ENCODE data around the gene USP40.

Gene USP40

GRCh38 chr2:233492751-233493150 is 73.8 kb downstream of the USP40 start:
- no peak for DNase-seq (ENCODE audit: low read depth)

GRCh38 chr2:233492078-233492477 is 74.5 kb downstream of the USP40 start:
- DNase-seq (ENCODE audit: low read depth) = no peak

GRCh38 chr2:233491326-233491725 is 75.3 kb downstream of the USP40 start:
- no peak for DNase-seq (ENCODE audit: low read depth)

DNA sequence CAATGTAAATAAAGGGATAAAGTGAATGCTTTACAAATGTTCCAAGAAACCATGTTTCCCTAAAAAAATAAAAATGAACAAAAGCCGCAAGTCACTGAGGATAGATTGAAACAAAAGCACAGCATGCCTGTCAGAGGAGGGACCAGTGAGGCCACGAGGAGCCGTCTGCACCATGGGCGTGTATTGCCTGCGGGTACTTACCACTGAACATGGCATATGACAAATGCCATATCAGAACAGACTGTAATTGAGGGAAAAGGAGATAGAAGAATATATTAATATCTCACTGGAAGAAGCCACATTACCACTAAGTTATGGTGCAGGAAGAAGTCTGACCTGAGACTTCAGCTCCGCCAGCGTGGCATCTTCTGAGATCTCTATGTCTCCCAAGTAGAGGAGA is 75.8 kb downstream of the USP40 start:
- no peak for DNase-seq (ENCODE audit: low read depth)

GRCh38 chr2:233489666-233490065 is 76.9 kb downstream of the USP40 start:
- DNase-seq (ENCODE audit: low read depth) = no peak

- no peak for DNase-seq (ENCODE audit: low read depth)
Observed at GRCh38 chr2:233489143-233489542, 77.4 kb downstream of the USP40 start.

- no peak for DNase-seq (ENCODE audit: low read depth)
Observed at GRCh38 chr2:233487748-233488345, 78.7 kb downstream of the USP40 start.

DNA sequence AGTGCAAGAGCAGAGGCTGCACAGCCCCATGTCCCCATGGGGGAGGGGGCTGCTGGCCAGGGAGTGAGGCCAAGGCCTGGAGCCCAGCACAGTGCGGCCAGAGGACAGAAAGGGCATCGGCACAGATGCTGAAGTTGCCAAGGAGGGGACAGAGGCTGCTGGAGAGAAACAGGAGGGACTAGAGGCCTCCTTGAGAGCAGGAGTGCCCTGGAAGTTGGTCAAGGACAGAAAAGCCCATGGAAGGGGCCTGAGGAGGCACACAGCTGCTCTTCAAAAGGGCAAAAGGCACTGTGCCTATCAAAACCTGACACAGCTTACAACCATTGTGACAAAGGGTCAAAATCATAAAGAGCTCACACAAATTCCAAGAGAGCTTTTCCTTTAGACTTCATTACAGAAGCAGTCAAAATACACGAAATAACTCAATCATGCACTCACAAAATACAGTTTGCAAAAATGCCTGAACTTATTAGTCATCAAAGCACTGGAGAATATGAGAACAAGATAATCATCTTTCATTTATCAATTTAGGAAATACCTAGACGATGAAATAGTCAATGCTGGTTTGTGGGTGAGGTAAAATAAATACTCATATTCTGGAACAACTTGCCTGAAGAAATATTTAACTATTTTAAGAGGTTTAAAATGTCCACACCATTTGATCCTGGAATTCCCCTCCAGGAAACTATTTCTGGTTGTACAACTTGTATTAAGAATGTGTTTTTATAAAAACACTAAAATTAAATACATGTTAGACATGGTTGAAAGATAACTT is 79.6 kb downstream of the USP40 start:
- DNase-seq (ENCODE audit: low read depth) = peak; percentile 21

DNA sequence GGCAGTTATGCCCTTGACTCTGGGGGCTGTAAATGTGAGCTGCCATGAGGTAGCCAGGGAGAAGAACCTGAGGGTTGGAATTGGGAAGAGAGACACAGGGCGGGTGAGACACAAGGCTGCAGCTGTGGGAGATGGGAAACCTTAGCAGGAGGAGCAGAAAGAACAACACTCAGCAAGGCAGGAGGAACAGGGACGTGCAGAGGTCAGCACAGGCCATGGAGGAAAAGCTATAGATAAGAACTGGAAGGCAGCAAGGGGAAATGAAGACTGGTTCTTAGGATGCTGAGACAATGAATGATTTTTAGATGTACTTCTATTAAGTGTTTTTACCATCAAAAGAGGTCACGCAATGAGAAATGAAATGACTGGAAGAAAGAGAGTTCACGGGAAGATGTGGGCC is 80.2 kb downstream of the USP40 start:
- no peak for DNase-seq (ENCODE audit: low read depth)

DNA sequence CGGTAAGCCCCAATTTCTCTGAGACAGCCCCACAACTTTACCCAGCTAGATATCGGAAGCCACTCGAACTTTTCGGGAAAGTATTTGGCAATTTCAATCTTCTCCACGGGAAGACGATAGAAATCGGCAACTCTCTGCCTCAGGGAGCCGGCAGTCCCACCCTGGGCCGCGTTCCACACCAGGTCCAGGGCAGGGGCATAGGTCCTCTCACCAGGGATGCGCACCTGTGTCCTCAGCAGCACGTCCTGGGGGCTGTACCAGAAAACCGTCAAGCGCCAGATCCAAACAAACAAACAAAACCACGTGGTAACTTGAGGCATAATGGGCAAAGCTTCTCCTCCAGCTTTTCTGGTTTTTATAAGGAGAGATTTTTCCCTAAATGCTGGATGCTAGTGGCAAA is 80.9 kb downstream of the USP40 start:
- no peak for DNase-seq (ENCODE audit: low read depth)

- no peak for DNase-seq (ENCODE audit: low read depth)
Observed at GRCh38 chr2:233482616-233483015, 84.0 kb downstream of the USP40 start.

DNA sequence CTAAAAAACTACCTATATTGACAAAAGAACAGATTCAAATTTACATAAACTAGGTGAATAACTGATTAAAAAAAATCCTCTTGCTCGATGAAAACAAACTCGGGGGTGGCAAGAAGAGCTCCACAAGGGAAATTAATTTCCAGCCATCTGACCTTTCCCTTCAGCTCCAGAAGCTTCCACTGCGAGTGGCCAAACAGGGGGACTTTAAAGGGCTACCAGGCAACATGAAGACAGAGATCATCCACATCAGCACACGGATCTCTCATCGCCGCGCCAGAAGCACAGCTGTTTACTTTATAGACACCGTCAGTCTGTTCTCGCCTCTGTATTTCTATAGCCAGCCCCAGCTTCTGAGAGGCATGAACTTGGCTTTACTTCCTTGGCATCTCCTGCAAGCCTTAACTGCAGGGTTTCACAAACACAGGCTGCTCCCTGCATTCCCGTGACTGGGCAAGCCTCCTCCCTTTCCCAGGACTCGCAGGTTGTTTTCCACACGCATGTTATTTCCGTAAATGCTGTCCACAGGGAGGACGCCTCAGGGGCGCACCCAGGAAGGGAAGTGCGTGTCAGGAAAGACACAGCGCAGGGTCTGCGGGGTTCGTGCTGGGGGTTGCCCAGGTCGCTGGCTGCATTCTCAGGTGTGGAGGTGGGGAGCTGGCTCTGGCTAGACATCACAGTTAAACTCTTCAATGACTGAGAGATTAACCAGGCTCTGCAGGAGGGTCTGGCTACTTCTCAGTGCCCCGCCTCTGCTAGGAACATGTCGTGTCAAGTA is 85.0 kb downstream of the USP40 start:
- no peak for DNase-seq (ENCODE audit: low read depth)

DNA sequence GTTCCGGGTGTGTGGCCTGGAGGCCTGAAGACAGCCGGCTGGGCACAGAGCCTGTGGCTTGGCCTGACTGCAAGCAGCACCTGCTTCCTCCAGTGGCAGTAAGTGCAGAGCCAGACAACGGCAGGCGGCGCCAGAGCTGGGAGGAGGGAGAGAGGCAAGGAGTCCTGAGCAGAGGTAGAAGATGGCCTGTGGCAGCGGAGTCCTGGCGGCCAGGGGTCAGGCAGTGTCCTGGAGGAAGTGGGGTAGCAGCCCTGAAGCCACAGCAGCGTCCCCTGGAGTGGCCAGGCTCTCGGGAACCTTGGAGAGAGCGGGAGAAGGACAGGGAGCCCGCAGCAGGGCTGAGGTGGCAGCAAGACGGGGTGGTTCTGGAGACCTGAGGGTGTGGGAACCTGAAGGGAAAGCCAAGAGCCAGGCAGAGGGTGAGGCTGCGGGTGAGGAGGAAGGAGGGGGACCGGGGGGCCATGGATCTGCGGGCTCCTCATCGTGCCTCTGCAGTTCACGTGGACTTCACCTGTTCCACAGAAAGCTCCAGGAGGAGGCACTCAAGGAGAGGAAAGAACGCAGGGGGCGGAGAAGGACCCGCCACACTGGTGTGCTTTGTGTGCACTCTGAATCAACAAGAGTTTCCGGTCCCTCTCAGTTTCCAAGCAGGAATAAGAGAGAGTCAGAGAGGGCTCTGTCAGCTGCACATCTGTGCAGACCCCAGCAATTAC is 85.9 kb downstream of the USP40 start:
- no peak for DNase-seq (ENCODE audit: low read depth)

DNA sequence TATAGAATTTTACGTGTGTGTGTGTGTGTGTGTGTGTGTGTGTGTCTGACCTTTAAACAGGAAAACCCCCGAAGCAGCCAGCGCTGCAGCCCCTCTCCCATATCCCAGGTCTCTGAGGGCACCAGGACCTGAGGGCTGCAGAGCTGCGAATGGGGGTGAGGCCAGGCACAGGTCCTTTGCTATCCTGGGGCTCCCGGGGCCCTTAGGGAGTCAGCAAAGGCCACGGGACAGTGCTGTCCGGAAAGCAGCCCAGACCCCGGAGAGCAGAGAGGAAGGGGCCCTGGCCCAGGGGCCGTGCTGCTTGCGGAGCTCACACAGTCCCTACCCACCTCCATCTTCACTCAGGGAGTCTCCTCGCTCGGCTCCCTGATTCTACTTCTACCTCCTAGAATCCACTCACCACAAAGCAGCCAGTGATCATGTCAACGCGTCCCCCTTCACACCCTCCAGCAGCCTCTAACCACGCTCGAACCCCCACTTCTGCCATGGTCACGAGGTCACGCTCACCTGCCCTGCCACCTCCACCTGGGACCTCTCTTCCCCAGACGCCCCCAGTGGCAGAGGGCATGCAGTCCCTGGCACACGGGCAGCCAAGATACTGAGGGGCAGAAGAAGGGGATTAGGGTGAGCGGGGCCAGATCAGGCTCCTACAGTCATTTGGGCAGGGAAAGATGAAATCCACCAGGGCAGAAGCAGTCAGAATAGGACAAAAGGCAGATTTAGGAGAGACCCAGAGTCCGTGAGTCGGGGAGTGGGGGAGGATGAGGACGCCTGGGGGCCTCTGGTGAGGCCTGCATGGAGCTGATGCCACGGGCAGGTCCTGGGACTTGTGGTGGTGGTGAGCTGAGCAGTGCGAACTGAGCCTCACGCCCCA is 86.7 kb downstream of the USP40 start:
- no peak for DNase-seq (ENCODE audit: low read depth)

- DNase-seq (ENCODE audit: low read depth) = no peak
Observed at GRCh38 chr2:233477548-233478433, 88.8 kb downstream of the USP40 start.

DNA sequence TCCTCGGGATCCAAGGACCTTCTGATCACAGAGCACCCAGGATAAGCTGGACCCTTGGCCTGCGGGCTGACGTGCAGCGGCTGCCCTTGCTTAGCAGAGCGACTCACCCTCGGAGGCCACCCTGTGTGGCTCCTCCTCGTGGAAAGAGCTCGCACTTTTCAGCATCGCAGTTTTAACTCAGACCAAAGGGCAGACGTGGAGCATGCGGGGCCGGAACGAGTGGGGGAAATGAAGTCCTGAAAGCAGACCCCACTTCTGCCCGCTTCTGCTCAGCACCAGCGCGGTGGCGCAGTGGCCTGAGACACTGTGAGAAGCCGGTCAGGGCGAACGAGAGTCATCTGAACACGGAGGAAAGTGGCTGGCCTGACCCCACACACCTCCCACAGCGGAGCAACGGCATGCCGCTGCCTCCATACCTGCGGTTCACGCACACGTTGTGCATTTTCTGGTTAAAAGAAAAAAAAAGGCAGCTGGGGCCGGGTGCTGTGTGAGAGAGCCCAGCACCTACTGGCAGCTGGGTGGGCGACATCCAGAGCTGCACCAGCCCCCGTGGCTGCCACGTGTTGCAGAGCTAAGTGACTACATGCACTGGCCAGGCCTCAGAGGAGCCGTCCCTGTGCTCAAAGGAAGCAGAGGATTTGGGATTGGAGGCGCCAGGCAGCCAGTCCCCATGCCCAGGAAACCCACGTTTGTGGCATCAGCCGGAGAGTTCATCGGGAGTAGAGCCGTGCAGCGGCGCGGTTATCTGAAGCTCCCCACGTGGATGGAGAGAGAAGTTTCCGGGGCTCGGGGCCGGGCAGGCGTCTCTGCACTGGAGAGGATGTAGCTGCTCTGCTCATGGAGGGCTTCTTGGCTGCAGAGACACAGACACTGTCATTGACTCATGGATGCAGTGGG is 89.7 kb downstream of the USP40 start:
- no peak for DNase-seq (ENCODE audit: low read depth)

DNA sequence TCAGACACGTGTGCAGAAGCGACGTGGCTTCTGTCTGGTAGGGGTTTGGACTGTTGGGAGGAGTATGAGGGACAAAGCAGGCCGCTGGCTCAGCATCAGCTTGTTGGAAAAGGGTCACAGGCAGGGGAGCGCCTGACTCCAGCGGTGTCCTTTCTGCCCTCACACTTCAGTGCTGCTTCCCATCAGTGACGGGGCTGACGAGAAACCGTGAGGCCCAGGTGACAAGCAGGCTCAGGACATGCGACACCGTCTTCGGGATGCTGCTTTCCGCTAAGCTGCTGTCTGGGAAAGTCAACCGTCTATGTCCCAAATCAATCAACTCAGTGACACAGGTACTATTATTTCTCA is 90.5 kb downstream of the USP40 start:
- DNase-seq (ENCODE audit: low read depth) = no peak

- no peak for DNase-seq (ENCODE audit: low read depth)
Observed at GRCh38 chr2:233474308-233475160, 92.0 kb downstream of the USP40 start.

DNA sequence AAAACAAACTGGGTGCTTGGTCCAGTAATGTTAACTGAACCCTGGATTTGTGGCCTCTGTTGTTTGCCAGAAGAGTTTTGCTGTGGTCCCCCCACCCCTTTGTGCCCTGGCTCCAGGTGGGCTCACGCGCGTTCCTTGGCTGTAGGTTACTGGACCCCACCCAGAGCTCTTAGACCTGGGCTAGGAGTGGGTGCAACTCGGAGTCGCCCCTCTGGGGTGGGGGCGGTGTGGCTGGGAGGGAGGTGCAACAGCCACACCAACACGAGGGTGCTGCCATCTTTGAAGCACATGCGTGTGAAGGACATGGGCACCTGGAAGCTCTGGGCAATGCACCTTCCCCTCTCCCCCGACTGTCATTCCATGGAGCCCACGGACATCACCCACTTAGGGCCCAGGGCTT is 92.7 kb downstream of the USP40 start:
- no peak for DNase-seq (ENCODE audit: low read depth)
